KG1 (cell line): ENCODE data around the gene NUCB1.

Source experiments
- DNase-seq: peaks from one replicate; lab custom pipeline; 2025; lab: John Stamatoyannopoulos, UW

Gene NUCB1

GRCh38 chr19:48935864-48936263 lies 35.8 kb downstream of the NUCB1 start:
- DNase-seq = no peak

- no peak for DNase-seq
These were observed 38.1 kb downstream of the NUCB1 start for GRCh38 chr19:48938256-48938655.

GRCh38 chr19:48940902-48941301 lies 40.8 kb downstream of the NUCB1 start:
- DNase-seq = no peak

GRCh38 chr19:48943081-48943480 lies 43.0 kb downstream of the NUCB1 start:
- DNase-seq = no peak

GRCh38 chr19:48945415-48945814 lies 45.3 kb downstream of the NUCB1 start:
- no peak for DNase-seq

GRCh38 chr19:48945817-48946216 lies 45.7 kb downstream of the NUCB1 start:
- DNase-seq = no peak

- DNase-seq = no peak
These were observed 46.5 kb downstream of the NUCB1 start for GRCh38 chr19:48946463-48947257.

- DNase-seq = no peak
These were observed 47.1 kb downstream of the NUCB1 start for GRCh38 chr19:48947258-48947542.

GRCh38 chr19:48950159-48950558 lies 50.0 kb downstream of the NUCB1 start:
- no peak for DNase-seq

- DNase-seq = no peak
These were observed 50.9 kb downstream of the NUCB1 start for GRCh38 chr19:48950830-48951519.

GRCh38 chr19:48953141-48953540 lies 53.0 kb downstream of the NUCB1 start:
- no peak for DNase-seq

- DNase-seq = no peak
These were observed 54.0 kb downstream of the NUCB1 start for GRCh38 chr19:48953990-48954594.

GRCh38 chr19:48954595-48955307 lies 54.6 kb downstream of the NUCB1 start, which contains the start of gene BAX:
TSS of gene BAX (plus strand) at chr19:48954875. CDS start at chr19:48954929, 54 bp downstream.
- peak; percentile 68 for DNase-seq

GRCh38 chr19:48955308-48955958 lies 55.3 kb downstream of the NUCB1 start:
- DNase-seq = no peak

GRCh38 chr19:48958006-48958405 lies 57.9 kb downstream of the NUCB1 start:
- no peak for DNase-seq

- no peak for DNase-seq
These were observed 59.5 kb downstream of the NUCB1 start for GRCh38 chr19:48959341-48960239.

GRCh38 chr19:48961051-48961649 lies 61.0 kb downstream of the NUCB1 start:
- no peak for DNase-seq

GRCh38 chr19:48961673-48962028 lies 61.5 kb downstream of the NUCB1 start:
- DNase-seq = no peak

- peak; percentile 60 for DNase-seq
These were observed 62.1 kb downstream of the NUCB1 start for GRCh38 chr19:48962029-48962848.

- DNase-seq = no peak
These were observed 62.7 kb downstream of the NUCB1 start for GRCh38 chr19:48962849-48963165.
